ENCODE results near the gene SALL1. TPM values are rescaled to one million over a fixed set of nuclear protein-coding genes. Genes with fewer than 3 reads are reported as not detected.

The SALL1 gene
- total and polyA plus RNA-seq, 2 of the 8 experiments (the other 6 are each of a cell fraction or from before 2014, with no cell fraction given) = 33.7 to 56.8 TPM

GRCh38 chr16:51159296-51159695 is 8.2 kb upstream of the SALL1 start:
- no peaks in the 10 kb centered on the region for H3K79me2 ChIP-seq (ENCODE audit: control insufficient read depth in 1 of 2, insufficient read depth in 2 of 2, low read length in 2 of 2)
- H3K27me3 ChIP-seq (replicated peaks in 1 of 4; ENCODE audit: control insufficient read depth in 3 of 4, extremely low read depth in 1 of 4, insufficient read depth in 3 of 4, low read length in 3 of 4) = peaks cover 3 to 23% (median 12%) of the 10 kb centered on the region in 4 experiments; a peak in 6 of 7 replicates
- H2BK5ac ChIP-seq (ENCODE audit: low read depth, low read length) = no peak overlapping the region
- no peaks in the 10 kb centered on the region for H3K9me3 ChIP-seq (ENCODE audit: insufficient read depth in 2 of 2, low read depth in 1 of 2, low read length in 1 of 2)
- H2BK12ac ChIP-seq (ENCODE audit: low read depth, low read length) = no peak overlapping the region
- peaks cover 14% of the 10 kb centered on the region for H3K23me2 ChIP-seq (ENCODE audit: low read depth, low read length)
- no peak overlapping the region for H3K9ac ChIP-seq (replicated peaks in 1 of 4; ENCODE audit: extremely low read depth in 1 of 4, low read depth in 3 of 4, low read length in 3 of 4)
- ChIA-PET CTCF (ENCODE audit: partially characterized antibody) (interaction anchor here (1.1 kb wide), 1 partner anchor 384 kb away, joined by 4 read pairs; no protein-coding TSS in a partner anchor), POLR2A (ENCODE audit: partially characterized antibody) (no interaction called here)
- no peak overlapping the region for H2AFZ ChIP-seq (ENCODE audit: low read length)
- H3K79me1 ChIP-seq (ENCODE audit: low read depth, low read length) = no peaks in the 10 kb centered on the region
- no peak overlapping the region for H3K4me2 ChIP-seq (ENCODE audit: insufficient read depth in 1 of 2, low read depth in 2 of 2, low read length in 2 of 2)
- no peak overlapping the region for H4K8ac ChIP-seq (ENCODE audit: extremely low read depth, insufficient read depth, low read length)
- no peak overlapping the region for H4K91ac ChIP-seq (replicated peaks; ENCODE audit: insufficient read length, low read length)
- no peak for TF ChIP-seq BCL11A (IDR thresholded peaks at IDR 0.05; ENCODE audit: low read depth in 2 of 2, low read length in 2 of 2)
- TF ChIP-seq GABPA (IDR thresholded peaks at IDR 0.05; ENCODE audit: borderline replicate concordance, insufficient read depth, low read length) = no peak
- TF ChIP-seq RFX5 (IDR thresholded peaks at IDR 0.05; ENCODE audit: borderline replicate concordance, low read depth, low read length) = no peak
- TF ChIP-seq POLR2A (IDR thresholded peaks at IDR 0.05; ENCODE audit: control extremely low read depth in 1 of 2, low read depth in 2 of 2, low read length in 2 of 2) = no peak
- no peak for TF ChIP-seq ZNF274 (IDR thresholded peaks at IDR 0.05; ENCODE audit: borderline replicate concordance, extremely low read depth, low read length)
- TF ChIP-seq SRF (IDR thresholded peaks at IDR 0.05; ENCODE audit: low read depth, low read length) = no peak
- no peak for TF ChIP-seq NANOG (IDR thresholded peaks at IDR 0.05; ENCODE audit: insufficient read depth, low read depth, low read length, poor library complexity, severe bottlenecking)
- no peak for TF ChIP-seq MAFK (IDR thresholded peaks at IDR 0.05; ENCODE audit: low read depth, low read length)
- no peak for TF ChIP-seq TCF12 (IDR thresholded peaks at IDR 0.05; ENCODE audit: low read depth, low read length)
- no peak for TF ChIP-seq ATF3 (IDR thresholded peaks at IDR 0.05; ENCODE audit: insufficient read depth, low read depth, low read length)
- TF ChIP-seq CHD2 (IDR thresholded peaks at IDR 0.05; ENCODE audit: low read length) = no peak
- TF ChIP-seq KDM5A (IDR thresholded peaks at IDR 0.05; ENCODE audit: low read length) = no peak
- TF ChIP-seq POU5F1 (IDR thresholded peaks at IDR 0.05; ENCODE audit: low read depth, low read length) = no peak
- no peak overlapping the region for H4K5ac ChIP-seq (ENCODE audit: insufficient read length, low read depth, low read length)
- H4K20me1 ChIP-seq (replicated peaks in 1 of 2; ENCODE audit: control insufficient read depth in 1 of 2, insufficient read depth in 2 of 2, low read length in 2 of 2) = no peaks in the 10 kb centered on the region
- no peak overlapping the region for H3K18ac ChIP-seq (ENCODE audit: extremely low read depth, low read length)
- H2BK120ac ChIP-seq (replicated peaks; ENCODE audit: low read depth, low read length) = no peak overlapping the region
- no peak overlapping the region for H3K27ac ChIP-seq (ENCODE audit: low read depth, low read length)
- DNase-seq (ENCODE audit: low read depth in 1 of 2, low spot score in 2 of 2) (peak in 1 of 2 experiments; percentile 28), FAIRE-seq (no peak)
- H2AK5ac ChIP-seq (ENCODE audit: low read depth, low read length) = no peak overlapping the region
- no peak overlapping the region for H3K4ac ChIP-seq (replicated peaks; ENCODE audit: insufficient read length, low read depth, low read length)
- WGBS, 2 experiments (ENCODE audit: extremely low coverage in 1 of 2, insufficient coverage in 1 of 2, insufficient read length in 1 of 2, insufficient replicate concordance in 2 of 2, low coverage in 1 of 2, low lambda C conversion rate in 2 of 2, missing lambda C conversion rate in 1 of 2) = 93% methylated on average over 3 of the region's 3 CpGs; no CpG with 5 or more reads in 1 of the 2 experiments
- H3K23ac ChIP-seq (ENCODE audit: insufficient read length) = no peak overlapping the region
- H3K4me1 ChIP-seq (replicated peaks in 1 of 4; ENCODE audit: control insufficient read depth in 3 of 4, insufficient read depth in 4 of 4, low read length in 3 of 4) = peaks cover 5 to 18% (median 9%) of the 10 kb centered on the region in 4 experiments; a peak in 6 of 7 replicates
- no peak overlapping the region for H2BK20ac ChIP-seq (ENCODE audit: low read length)
- H3K36me3 ChIP-seq (ENCODE audit: control insufficient read depth in 2 of 4, insufficient read depth in 4 of 4, low read length in 3 of 4) = no peaks in the 10 kb centered on the region
- no peak overlapping the region for H2BK15ac ChIP-seq (ENCODE audit: low read length)
- H3K4me3 ChIP-seq (ENCODE audit: extremely low read depth in 1 of 4, insufficient read depth in 2 of 4, low read depth in 3 of 4, low read length in 4 of 4) = no peak overlapping the region
- H3K14ac ChIP-seq (ENCODE audit: insufficient read length) = no peak overlapping the region
- no peak overlapping the region for H3K56ac ChIP-seq (replicated peaks; ENCODE audit: insufficient read length, low read depth, low read length)

Data from H1 (cell line).